Sigmoid colon (tissue), 7 donors: ENCODE data around the gene EMD. TPM values are rescaled to one million over a fixed set of nuclear protein-coding genes. Genes with fewer than 3 reads are reported as not detected.
A peak's percentile ranks its signal among the peaks of the same experiment; 100 is the strongest.

ENCODE experiments used
- DNase-seq: peaks from one replicate; pipeline ENCODE4 v3.0.0-alpha.2; 2019
- H3K27ac ChIP-seq, 4 donors: fragments of 200-600 bp; sonication (generic); one replicate each; pipeline ENCODE4 v1.5.1; 2016 to 2019; ENCODE audit warnings: mild to moderate bottlenecking in 1 of 4
- H3K27me3 ChIP-seq, 3 donors: fragments of 200-600 bp; sonication (generic); one replicate each; pipeline ENCODE4 v1.5.1; 2019; ENCODE audit warnings: mild to moderate bottlenecking in 1 of 3
- H3K36me3 ChIP-seq, 4 donors: fragments of 200-600 bp; sonication (generic); one replicate each; pipeline ENCODE4 v1.5.1; 2016 to 2019
- H3K4me1 ChIP-seq, 4 donors: fragments of 200-600 bp; sonication (generic); one replicate each; pipeline ENCODE4 v1.5.1; 2017 to 2019
- H3K4me3 ChIP-seq, 4 donors: fragments of 200-600 bp; sonication (generic); one replicate each; pipeline ENCODE4 v1.5.1; 2017 to 2019; ENCODE audit warnings: mild to moderate bottlenecking in 2 of 4, moderate library complexity in 1 of 4
- H3K9me3 ChIP-seq, 4 donors: fragments of 200-600 bp in 3 of 4; sonication (generic) in 3 of 4; one replicate each; pipeline versions ENCODE4 v1.5.1 to v1.6.1; 2013 to 2019
- EP300 ChIP-seq, 4 donors: sonication (generic); formaldehyde crosslinking; IDR thresholded peaks; one replicate each; pipeline ENCODE4 v1.6.1; 2017; ENCODE audit warnings: antibody characterized with exemption in 4 of 4
- POLR2A ChIP-seq, 2 donors: fragments of 450-650 bp; IDR thresholded peaks; one replicate each; pipeline ENCODE4 v1.6.1; 2016; ENCODE audit warnings: antibody characterized with exemption in 2 of 2, mild to moderate bottlenecking in 2 of 2, moderate library complexity in 2 of 2
- POLR2AphosphoS5 ChIP-seq, 4 donors: sonication (generic); formaldehyde crosslinking; IDR thresholded peaks; one replicate each; pipeline ENCODE4 v1.6.1; 2017; ENCODE audit warnings: antibody characterized with exemption in 4 of 4
- WGBS, 2 donors: extraction: QIAGEN DNeasy Blood & Tissue Kit; methylation state at CpG; one replicate each; pipeline ENCODE4 v1.1.7; 2013; 5-methylcytosine and 5-hydroxymethylcytosine counted together
- intact Hi-C: fragments of 100-400 bp; cut with DNase I; formaldehyde crosslinking; loops from one replicate; pipeline ENCODE4 v1.15.1; 2023
- polyA plus RNA-seq, 3 donors: library from polyadenylated mRNA; stranded (reverse); fragments of 200-250 nt; gene quantifications; one replicate each; pipeline ENCODE4 v1.2.3, GENCODE V29; 2013
- total RNA-seq, 4 donors: library from RNA; depleted of rRNA; stranded (reverse); fragments of >200 nt; gene quantifications; one replicate each; pipeline ENCODE4 v1.1.0, GENCODE V29; 2016
- TF ChIP-seq, protein P1 (sequence below), 4 experiments: fragments of 450-650 bp in 3 of 4; fragments of 200-600 bp in 1 of 4; IDR thresholded peaks; one replicate each; pipeline ENCODE4 v1.5.1; 2016 to 2019; ENCODE audit warnings: antibody characterized with exemption in 4 of 4, mild to moderate bottlenecking in 3 of 4, moderate library complexity in 2 of 4
- donor health status: healthy with polysubstance abuse.
- donor health status: Bipolar disorder and iron deficiency.
- donor health status: healthy.

Gene EMD
- total and polyA plus RNA-seq, 7 donors: 40.7 to 87.9 (median 46.0) TPM

DNA sequence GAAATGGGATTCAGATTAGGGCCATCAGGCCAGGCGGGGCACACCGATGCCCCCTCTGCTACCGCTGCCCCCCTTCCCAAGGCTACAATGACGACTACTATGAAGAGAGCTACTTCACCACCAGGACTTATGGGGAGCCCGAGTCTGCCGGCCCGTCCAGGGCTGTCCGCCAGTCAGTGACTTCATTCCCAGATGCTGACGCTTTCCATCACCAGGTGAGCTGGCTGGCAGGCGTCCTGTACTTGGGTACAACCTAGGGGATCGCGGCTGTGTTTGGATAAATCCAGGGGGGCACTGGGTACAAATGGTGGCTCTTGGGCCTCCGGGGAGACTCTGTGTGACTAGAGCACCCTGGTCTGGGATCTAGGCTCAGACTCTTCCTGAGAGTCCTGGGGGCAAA is 1.1 kb downstream of the EMD start:
- WGBS, 2 donors: 25 to 49% methylated on average over 13 of the region's 13 CpGs
- no peak for TF ChIP-seq POLR2A (IDR thresholded peaks at IDR 0.05)
- TF ChIP-seq POLR2AphosphoS5 (IDR thresholded peaks at IDR 0.05): peak in 1 of 4 donors; percentile 21
- TF ChIP-seq, protein P1, sequence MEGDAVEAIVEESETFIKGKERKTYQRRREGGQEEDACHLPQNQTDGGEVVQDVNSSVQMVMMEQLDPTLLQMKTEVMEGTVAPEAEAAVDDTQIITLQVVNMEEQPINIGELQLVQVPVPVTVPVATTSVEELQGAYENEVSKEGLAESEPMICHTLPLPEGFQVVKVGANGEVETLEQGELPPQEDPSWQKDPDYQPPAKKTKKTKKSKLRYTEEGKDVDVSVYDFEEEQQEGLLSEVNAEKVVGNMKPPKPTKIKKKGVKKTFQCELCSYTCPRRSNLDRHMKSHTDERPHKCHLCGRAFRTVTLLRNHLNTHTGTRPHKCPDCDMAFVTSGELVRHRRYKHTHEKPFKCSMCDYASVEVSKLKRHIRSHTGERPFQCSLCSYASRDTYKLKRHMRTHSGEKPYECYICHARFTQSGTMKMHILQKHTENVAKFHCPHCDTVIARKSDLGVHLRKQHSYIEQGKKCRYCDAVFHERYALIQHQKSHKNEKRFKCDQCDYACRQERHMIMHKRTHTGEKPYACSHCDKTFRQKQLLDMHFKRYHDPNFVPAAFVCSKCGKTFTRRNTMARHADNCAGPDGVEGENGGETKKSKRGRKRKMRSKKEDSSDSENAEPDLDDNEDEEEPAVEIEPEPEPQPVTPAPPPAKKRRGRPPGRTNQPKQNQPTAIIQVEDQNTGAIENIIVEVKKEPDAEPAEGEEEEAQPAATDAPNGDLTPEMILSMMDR (IDR thresholded peaks at IDR 0.05): no peak
- TF ChIP-seq EP300 (IDR thresholded peaks at IDR 0.05): no peak
- H3K4me1 ChIP-seq: peaks cover 0 to 48% (median 30%) of the 10 kb centered on the region in 4 donors
- H3K4me3 ChIP-seq: peak overlapping the region; percentile 55 to 86 (median 77)
- peak overlapping the region; percentile 90 to 100 (median 96) for H3K27ac ChIP-seq
- no peaks in the 10 kb centered on the region for H3K27me3 ChIP-seq
- H3K36me3 ChIP-seq: peaks cover 0 to 4% (median 0%) of the 10 kb centered on the region in 4 donors
- intact Hi-C loops: no loop called here
- H3K9me3 ChIP-seq: no peaks in the 10 kb centered on the region
- DNase-seq: peak; percentile 75

DNA sequence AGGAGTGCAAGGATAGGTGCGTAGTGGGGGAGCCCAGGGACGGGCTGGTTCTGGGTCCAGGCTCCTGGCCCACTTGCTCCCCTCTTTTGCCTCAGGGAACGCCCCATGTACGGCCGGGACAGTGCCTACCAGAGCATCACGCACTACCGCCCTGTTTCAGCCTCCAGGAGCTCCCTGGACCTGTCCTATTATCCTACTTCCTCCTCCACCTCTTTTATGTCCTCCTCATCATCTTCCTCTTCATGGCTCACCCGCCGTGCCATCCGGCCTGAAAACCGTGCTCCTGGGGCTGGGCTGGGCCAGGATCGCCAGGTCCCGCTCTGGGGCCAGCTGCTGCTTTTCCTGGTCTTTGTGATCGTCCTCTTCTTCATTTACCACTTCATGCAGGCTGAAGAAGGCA is 1.7 kb downstream of the EMD start:
- H3K36me3 ChIP-seq: peaks cover 0 to 4% (median 0%) of the 10 kb centered on the region in 4 donors
- no peaks in the 10 kb centered on the region for H3K9me3 ChIP-seq
- no peak for DNase-seq
- H3K27me3 ChIP-seq: no peaks in the 10 kb centered on the region
- H3K4me3 ChIP-seq: peak overlapping the region in 3 of 4 donors; percentile 55 to 81 (median 73)
- intact Hi-C loops: no loop called here
- H3K4me1 ChIP-seq: peaks cover 0 to 48% (median 30%) of the 10 kb centered on the region in 4 donors
- WGBS, 2 donors: 87 to 94% methylated on average over 14 of the region's 14 CpGs
- H3K27ac ChIP-seq: peak overlapping the region; percentile 90 to 100 (median 96)
- TF ChIP-seq EP300 (IDR thresholded peaks at IDR 0.05) (no peak), POLR2AphosphoS5 (IDR thresholded peaks at IDR 0.05) (no peak), POLR2A (IDR thresholded peaks at IDR 0.05) (no peak)
- TF ChIP-seq, protein P1 (IDR thresholded peaks at IDR 0.05): no peak

DNA sequence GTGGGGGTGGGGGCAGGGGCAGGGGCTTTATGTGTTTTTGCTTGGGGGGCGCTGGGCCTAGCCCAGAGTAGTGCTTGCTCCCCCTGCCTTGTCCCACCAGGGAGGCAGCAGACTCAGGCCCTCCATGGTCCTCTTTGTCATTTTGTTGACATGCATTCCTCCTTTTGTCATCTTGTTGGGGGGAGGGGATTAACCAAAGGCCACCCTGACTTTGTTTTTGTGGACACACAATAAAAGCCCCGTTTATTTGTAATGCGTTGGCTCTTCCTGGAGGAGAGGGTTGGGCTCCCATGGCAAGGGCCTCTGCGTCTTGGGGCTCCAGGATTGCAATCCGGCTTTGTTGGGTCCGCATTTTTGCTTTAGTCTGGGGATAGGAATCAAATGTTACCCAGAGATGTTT is 2.2 kb downstream of the EMD start:
- H3K4me3 ChIP-seq: no peak overlapping the region
- H3K9me3 ChIP-seq: no peaks in the 10 kb centered on the region
- TF ChIP-seq EP300 (IDR thresholded peaks at IDR 0.05): no peak
- TF ChIP-seq, protein P1 (IDR thresholded peaks at IDR 0.05): no peak
- no peak for TF ChIP-seq POLR2A (IDR thresholded peaks at IDR 0.05)
- no peak for TF ChIP-seq POLR2AphosphoS5 (IDR thresholded peaks at IDR 0.05)
- intact Hi-C loops: no loop called here
- no peak for DNase-seq
- peak overlapping the region in 3 of 4 donors; percentile 90 to 100 (median 95) for H3K27ac ChIP-seq
- H3K4me1 ChIP-seq: peaks cover 0 to 46% (median 30%) of the 10 kb centered on the region in 4 donors
- peaks cover 0 to 4% (median 0%) of the 10 kb centered on the region in 4 donors for H3K36me3 ChIP-seq
- WGBS, 2 donors: 80 to 85% methylated on average over 6 of the region's 6 CpGs
- H3K27me3 ChIP-seq: no peaks in the 10 kb centered on the region

DNA sequence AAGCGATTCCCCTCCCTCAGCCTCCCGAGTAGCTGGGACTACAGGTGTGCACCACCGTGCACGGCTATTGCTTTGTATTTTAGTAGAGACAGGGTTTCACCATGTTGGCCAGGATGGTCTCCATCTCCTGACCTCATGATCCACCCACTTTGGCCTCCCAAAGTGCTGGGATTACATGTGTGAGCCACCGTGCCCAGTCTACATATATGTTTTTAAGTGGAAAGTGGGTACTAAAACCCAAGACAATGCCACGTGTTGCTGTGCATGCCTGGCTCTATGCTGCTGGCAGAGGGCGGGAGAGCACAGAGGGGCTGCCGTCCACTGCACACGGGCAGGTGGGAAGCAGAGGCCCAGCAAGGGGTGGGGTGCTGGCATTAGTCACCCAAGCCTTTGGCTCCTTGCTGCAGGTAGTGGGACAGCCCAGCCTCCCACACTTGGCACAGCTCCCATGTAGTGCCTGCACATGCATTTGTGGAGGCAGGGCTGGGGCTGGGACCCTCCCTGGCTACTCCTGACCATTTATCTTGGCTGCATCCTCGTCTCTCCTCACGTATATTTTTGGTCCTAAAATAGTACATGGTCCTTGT is 3.5 kb downstream of the EMD start:
- Histone ChIP-seq H3K27ac (peak overlapping the region in 2 of 4 donors; percentile 62 to 100), H3K9me3 (no peaks in the 10 kb centered on the region), H3K4me3 (no peak overlapping the region), H3K4me1 (peaks cover 0 to 34% (median 25%) of the 10 kb centered on the region in 4 donors), H3K27me3 (no peaks in the 10 kb centered on the region), H3K36me3 (peaks cover 0 to 4% (median 0%) of the 10 kb centered on the region in 4 donors)
- intact Hi-C loops: no loop called here
- WGBS, 2 donors: 85 to 89% methylated on average over 11 of the region's 11 CpGs
- TF ChIP-seq POLR2AphosphoS5 (IDR thresholded peaks at IDR 0.05): no peak
- TF ChIP-seq POLR2A (IDR thresholded peaks at IDR 0.05): no peak
- TF ChIP-seq EP300 (IDR thresholded peaks at IDR 0.05): no peak
- TF ChIP-seq, protein P1 (IDR thresholded peaks at IDR 0.05): no peak
- no peak for DNase-seq
